GM18508 (cell line): Measurements from ENCODE around the gene IVNS1ABP.
"Not testable (repeated sequence)": the region's sequence is repeated elsewhere in the genome, so short reads cannot be mapped to it uniquely, and the experiment has no call there.

Source experiments
- ATAC-seq: cut with Tn5 transposase; IDR thresholded peaks from one replicate; pipeline ENCODE4 v1.9.1; 2021; ENCODE audit warnings: moderate number of reproducible peaks; ENCODE audit not compliant: insufficient read depth, unreplicated experiment

The IVNS1ABP gene

DNA sequence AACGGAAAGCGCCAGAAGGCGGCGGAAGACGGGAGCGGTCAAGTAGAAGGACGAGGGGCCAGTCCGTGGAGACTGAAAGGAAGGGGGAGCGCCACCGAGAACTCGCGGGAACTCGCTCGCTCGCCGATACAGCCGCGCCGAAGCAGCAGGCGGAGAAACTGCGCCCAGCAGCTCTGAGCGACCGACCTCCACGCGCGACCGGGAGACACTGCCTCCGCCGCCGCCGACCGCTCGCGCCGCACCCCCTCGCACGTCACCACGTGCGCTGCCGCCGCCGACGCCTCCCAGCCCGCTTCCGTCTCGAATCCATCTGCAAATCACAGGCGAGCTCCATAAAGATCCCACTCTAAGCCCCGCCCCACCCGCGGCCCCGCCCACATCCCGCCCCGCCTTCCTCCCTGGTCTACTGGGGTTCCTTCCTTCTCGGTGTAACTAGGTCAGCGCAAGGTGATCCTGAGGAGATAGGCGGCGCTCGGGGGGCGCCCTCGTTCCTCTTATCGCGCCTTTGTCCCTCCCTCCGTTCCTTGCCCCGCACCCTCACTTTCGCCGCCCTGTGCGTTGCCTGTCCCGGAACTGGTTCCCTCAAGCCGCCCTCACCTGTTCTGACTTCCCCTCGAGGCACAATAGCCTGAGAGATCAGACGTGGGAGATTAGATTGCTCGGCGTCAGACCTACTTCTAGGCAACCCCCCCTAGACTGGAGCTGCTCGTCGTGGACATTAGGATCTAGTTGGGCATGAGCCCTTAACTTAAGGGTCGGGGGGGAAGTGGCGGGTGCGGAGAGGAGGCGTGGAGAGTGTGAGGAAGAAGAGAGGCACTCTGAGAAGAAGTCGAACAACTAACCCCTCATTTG, at the start of gene IVNS1ABP:
TSS of gene IVNS1ABP (minus strand) at position 210 of the 852 bp plus-strand sequence. CDS start 7,750 bp downstream, outside the sequence.
- peak; percentile 67 for ATAC-seq

DNA sequence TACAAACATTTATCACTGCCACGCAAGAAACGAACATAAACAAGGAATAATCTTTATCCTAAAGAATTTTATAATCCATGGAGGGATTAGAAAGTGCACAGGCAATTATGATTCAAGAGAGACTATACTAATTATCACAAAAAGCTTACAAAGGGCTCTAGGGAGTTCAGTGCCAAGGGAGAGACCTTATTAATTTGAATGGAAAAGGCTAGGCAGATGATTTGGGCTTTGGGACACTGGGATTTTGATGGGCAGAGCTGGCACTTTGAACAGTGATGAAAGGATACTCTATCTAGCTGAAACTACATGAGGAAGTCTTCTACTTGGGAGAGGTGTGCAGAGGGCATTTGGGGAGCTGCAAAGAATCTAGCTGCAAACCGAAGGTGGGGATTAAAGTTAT, 48.9 kb upstream of the IVNS1ABP start:
- no peak for ATAC-seq

- not testable (repeated sequence) for ATAC-seq
These were observed 47.5 kb upstream of the IVNS1ABP start for GRCh38 chr1:185364528-185364927.

DNA sequence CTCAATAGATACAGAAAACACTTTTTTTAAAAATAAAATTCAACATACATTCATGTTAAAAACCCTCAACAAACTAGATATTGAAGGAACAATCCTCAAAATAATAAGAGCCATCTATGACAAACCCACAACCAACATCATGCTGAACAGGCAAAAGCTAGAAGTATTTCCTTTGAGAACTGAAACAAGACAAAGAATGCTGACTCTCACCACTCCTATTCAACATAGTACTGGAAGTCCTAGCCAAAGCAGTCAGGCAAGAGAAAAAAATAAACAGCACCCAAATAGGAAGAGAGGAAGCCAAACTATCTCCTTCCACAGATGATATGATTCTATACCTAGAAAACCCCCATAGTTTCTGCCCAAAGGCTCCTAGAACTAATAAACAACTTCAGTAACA, 46.2 kb upstream of the IVNS1ABP start:
- ATAC-seq = no peak

GRCh38 chr1:185360714-185361113, 43.7 kb upstream of the IVNS1ABP start:
- no peak for ATAC-seq

DNA sequence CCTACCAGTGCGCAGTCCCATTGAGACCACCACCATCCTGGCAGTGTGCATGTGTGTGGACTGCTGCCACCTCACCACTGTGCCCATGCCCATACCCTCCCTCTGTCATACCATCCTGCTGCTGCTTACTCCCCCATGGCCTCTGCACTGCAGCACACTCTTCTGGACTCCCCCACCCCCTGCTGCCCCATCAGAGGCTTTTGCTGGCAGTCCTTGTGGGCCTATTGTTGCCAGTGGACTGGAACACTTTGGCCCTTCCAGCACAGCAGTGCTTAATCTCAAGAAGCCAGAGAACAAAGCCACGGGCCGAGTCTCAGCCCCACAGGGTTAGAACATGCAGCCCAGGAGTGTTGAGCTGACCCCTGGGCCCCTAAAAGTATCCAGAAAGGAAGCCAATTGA, 41.9 kb upstream of the IVNS1ABP start:
- ATAC-seq = no peak

GRCh38 chr1:185355947-185356346, 38.9 kb upstream of the IVNS1ABP start:
- ATAC-seq = no peak

DNA sequence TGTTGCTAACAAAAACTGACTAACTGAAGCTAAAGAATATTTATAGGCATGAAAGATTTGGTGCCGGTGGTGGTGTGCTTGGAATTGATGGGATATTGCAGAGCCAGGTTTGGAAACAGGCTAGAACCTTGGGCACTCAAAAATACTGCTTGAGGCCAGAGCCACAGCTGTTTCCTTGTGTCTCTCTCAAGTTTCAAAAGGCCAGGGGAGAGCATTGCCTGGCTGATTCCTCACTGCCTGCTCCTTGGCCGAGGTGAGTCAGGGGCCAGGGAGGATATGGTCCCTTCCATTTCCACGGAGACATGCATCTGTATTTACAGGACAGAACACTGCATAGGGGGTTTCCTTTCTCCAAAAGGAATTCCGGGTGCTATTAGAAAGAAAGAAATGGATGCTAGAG, 36.1 kb upstream of the IVNS1ABP start:
- no peak for ATAC-seq

- ATAC-seq = no peak
These were observed 34.9 kb upstream of the IVNS1ABP start for GRCh38 chr1:185351734-185352466.

DNA sequence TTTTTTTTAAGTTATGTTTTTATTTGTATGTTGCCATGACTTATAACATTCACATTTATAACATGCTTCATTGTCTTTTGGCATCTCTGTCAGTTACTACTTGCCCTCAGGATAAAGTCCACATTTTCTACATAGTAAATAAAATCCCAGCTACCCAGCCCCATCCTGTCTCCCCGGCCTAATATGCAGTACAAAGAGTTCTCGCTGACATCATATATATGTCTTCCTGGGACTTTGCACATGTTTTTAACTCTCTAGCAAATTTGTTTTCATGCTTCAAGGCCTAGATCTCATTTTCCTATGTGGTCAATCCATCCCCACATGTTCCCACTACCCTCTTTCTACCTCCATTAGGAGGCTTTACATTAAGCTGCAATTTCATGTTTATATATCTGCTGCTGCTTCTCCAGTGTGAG, 33.0 kb upstream of the IVNS1ABP start:
- ATAC-seq = no peak

- ATAC-seq = no peak
These were observed 32.5 kb upstream of the IVNS1ABP start for GRCh38 chr1:185349556-185349955.

DNA sequence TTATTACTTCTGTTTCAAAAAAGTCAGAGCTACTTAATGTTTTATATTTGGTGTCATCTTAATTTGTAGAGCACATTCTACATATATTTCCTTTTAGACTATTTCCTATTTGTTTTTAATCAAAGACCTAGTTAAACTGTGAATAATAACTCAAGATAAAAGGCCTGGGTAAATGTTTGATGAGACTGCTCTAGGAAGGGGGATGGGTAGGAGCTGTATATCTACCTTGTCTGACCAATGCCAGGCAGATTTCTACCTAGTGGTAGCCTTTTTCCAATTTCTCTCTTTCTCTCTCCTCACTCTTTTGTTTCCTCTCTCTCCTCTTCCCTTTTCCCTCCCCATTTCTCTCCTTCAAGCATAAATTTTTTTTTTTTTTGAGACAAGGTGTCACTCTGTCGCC, 31.9 kb upstream of the IVNS1ABP start:
- no peak for ATAC-seq

DNA sequence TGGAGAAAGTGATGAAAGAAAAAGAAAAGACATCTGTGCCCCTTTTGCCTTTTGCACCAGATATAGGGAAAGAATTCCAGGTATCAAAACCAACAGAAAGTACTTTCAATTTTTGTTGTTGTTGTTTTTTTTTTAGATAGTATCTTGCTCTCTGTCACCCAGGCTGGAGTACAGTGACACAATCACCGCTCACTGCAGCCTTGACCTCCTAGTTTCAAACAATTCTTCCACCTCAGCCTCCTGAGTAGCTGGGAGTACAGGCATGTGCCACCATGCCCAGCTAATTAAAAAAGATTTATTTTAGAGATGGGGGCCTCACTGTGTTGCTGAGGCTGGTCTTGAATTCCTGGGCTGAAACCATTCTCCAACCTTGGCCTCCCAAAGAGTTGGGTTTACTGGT, 31.3 kb upstream of the IVNS1ABP start:
- no peak for ATAC-seq

DNA sequence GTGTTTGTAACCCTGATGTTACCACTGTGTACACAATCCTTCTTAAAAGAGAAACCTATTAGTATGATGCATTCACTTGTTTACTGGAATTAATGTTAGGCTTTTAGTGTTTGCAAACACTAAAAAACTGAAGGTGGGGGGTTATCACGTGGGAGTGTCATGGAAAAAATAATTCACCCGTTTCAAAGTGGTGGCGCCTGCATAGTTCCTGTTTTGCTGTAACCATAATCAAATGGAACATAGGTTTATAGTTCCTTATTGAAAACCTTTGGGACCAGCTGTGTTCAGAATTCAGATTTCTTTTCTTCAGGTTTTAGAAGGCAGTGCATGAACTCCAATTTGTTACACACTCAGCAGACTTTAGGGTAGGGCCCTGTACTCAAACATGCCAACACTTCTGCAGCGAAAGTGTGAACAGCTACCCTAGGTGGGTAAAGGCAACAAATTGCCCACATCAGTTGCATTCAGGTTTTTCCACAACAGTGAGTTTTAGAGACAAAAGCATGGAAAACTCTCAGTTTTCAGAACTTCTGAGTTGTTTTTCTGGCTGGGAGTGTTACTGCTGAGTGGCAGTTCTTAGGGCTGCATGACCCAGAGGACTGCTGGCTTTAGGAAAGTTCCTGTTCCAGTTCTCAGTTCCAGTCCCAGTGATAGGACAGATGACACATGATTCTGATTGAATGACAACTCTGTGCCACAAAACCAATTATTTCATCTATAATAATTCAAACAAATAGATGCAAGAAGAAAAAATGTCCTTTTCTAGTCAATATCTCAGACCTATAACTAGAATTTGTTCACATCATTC, 29.1 kb upstream of the IVNS1ABP start:
- ATAC-seq = no peak

GRCh38 chr1:185343306-185343705, 26.3 kb upstream of the IVNS1ABP start:
- ATAC-seq = no peak

DNA sequence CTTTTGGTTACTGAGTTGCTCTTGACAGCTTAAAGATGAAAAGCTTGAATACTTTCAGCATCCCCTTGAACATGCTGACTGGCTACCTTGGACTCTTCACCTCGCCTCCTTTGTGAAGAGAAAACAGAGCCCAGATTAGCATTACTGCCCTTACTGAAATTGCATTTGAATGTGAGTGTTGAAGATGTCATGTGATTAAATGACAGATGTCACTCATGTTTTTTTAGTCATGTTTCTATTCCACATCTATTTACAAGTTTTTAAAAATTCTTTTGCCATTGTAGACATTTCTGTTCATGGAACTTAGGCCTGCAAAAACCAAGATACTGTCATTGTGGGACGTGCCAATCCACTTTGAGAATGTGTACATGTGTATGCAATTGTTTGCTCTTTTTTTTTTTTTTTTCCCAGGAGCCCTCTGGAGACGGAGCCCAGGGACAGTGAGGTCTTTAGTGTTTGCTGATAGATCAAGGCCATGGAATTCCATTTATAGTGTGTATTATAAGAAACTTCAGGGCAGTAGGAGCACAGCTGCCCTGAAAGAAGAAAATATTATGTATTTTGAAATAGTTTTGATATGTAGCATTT, 25.7 kb upstream of the IVNS1ABP start:
- ATAC-seq = no peak

DNA sequence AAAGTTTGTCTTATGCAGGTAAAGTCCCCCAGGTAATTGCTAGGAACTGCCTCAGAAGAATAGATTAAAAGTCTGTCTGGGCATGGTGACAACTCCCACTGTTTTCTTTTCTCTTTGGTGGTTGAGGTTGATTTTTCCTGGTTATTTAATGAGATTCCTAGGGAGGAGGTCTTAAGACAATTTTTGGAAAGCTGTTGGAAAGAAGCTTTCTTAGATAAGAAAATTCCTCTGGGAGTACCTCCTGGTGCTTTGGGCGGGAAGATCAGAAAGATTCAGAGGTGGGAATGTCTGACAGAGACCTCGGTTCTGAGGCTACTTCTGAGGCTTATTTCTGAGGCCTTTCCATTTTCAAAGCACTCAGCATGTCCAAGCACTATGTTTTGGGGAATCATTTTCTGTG, 25.0 kb upstream of the IVNS1ABP start:
- ATAC-seq = no peak

- no peak for ATAC-seq
These were observed 24.2 kb upstream of the IVNS1ABP start for GRCh38 chr1:185341196-185341781.

DNA sequence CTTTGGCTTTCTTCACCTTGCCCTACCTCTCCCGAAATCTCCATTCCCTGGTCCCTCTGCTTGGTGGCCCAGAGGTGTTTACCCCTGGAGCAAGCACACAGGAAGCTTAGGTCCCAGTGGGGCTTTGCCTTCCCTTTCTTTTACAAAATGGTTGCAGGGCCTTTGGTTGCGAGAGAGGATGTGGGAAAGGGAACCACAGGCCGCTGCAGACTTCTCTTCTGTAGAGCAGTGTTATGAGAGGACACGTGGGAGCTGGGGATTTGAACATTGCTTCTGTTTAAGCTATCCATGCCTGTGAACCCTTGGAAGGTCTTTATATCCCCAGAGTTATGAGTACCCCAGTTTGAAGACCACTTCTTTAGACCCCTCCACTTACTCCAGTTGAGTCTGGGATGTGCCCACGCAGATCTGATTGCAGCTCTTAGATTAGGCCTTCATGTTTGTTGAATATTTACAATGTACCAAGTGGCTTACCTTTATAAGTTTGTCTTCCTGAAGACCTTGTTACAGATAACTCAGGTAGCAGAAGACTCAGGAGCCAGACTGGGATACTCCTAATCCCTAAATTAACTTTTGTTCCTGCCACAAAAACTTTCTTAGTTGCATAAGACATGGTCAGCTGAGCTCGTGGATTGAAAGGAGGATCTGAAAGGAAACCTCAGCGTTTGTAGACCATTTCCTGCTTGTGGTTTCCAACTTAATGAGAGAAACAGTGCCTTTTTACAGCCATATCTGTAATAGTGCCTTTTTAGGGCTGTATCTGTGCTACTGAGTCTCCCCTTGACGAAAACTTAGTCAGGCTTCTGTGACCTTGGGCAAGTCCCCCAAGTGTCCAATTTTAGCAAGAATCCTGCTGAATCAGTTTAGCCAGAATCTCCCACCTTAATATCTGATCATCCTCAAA, 21.9 kb upstream of the IVNS1ABP start:
- peak; percentile 95 for ATAC-seq
